Activated B cell treated with CpG ODN at 0.5 μM for 24 hours (primary cell): ENCODE results near the gene PDE1A. TPM values are rescaled to one million over a fixed set of nuclear protein-coding genes. Genes with fewer than 3 reads are reported as not detected.

Experiments used
- ATAC-seq: fragments of 200-7000 bp; cut with Tn5 transposase; one replicate; pipeline ENCODE4 v1.10.0; 2021; ENCODE audit warnings: low read depth, mild to moderate bottlenecking, moderate library complexity
- CTCF ChIA-PET: fragments of 350-600 bp; sonication (Branson Sonifier 250); formaldehyde crosslinking; loops from one replicate; lab custom pipeline; 2021; ENCODE audit warnings: antibody characterized with exemption; lab: Charles Lee
- POLR2A ChIA-PET: fragments of 350-600 bp; sonication (Branson Sonifier 250); formaldehyde crosslinking; loops from one replicate; lab custom pipeline; 2021; ENCODE audit warnings: antibody characterized with exemption; lab: Charles Lee
- DNase-seq: peaks from one replicate; pipeline ENCODE4 v3.0.0; 2022
- H3K27ac Mint-ChIP-seq: one replicate; pipeline ENCODE4 v1.8.0; 2020; ENCODE audit warnings: mixed read lengths
- H3K27me3 Mint-ChIP-seq: one replicate; pipeline ENCODE4 v1.8.0; 2021; ENCODE audit warnings: mixed read lengths
- H3K36me3 Mint-ChIP-seq: one replicate; pipeline ENCODE4 v1.8.0; 2021; ENCODE audit warnings: low read depth, mixed read lengths
- H3K4me1 Mint-ChIP-seq: one replicate; pipeline ENCODE4 v1.8.0; 2021; ENCODE audit warnings: mixed read lengths
- H3K4me3 Mint-ChIP-seq: one replicate; pipeline ENCODE4 v1.8.0; 2020; ENCODE audit warnings: mild to moderate bottlenecking, mixed read lengths
- H3K9me3 Mint-ChIP-seq: one replicate; pipeline ENCODE4 v1.8.0; 2020; ENCODE audit warnings: mixed read lengths
- intact Hi-C: fragments of 100-400 bp; cut with micrococcal nuclease; formaldehyde crosslinking; loops from one replicate; pipeline ENCODE4 v1.15.1; 2024
- total RNA-seq: library from RNA; stranded (reverse); gene quantifications from 2 replicates; pipeline ENCODE4 v1.2.3, GENCODE V29; 2022
- TF ChIP-seq, protein P1 (sequence below): fragments of 200-600 bp; IDR thresholded peaks from one replicate; pipeline ENCODE4 v1.8.0; 2022; ENCODE audit warnings: antibody characterized with exemption, mild to moderate bottlenecking

The PDE1A gene
- not detected in 2 replicates for total RNA-seq

DNA sequence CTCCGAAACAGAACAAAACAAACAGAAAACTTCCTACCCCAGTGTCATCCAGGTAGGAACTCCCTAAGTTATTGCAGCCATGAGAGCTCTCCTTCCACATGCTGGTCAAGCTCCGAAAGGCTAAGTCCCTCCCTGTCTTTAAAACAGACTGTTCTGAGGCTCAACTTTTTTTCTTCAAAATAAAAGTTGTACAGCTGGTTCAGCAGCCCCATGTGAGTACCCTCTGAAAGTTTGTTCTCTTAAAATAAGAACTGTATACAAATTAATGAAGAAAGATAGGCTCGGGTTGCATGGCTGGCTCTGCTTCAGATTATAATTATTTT lies at the start of gene PDE1A:
TSS of gene PDE1A (minus strand) at position 119 of the 323 bp plus-strand sequence.
- CTCF ChIA-PET, result no interaction called here
- H3K27ac Mint-ChIP-seq, result no peak within 1 kb of the TSS
- H3K4me3 Mint-ChIP-seq, result no peak within 1 kb of the TSS
- no peaks in the 10 kb centered on the region for H3K4me1 Mint-ChIP-seq
- no peak for ATAC-seq
- POLR2A ChIA-PET, result no interaction called here
- no peaks in the 10 kb centered on the region for H3K27me3 Mint-ChIP-seq
- peaks cover 3% of the 10 kb centered on the region for H3K9me3 Mint-ChIP-seq
- TF ChIP-seq, protein P1, sequence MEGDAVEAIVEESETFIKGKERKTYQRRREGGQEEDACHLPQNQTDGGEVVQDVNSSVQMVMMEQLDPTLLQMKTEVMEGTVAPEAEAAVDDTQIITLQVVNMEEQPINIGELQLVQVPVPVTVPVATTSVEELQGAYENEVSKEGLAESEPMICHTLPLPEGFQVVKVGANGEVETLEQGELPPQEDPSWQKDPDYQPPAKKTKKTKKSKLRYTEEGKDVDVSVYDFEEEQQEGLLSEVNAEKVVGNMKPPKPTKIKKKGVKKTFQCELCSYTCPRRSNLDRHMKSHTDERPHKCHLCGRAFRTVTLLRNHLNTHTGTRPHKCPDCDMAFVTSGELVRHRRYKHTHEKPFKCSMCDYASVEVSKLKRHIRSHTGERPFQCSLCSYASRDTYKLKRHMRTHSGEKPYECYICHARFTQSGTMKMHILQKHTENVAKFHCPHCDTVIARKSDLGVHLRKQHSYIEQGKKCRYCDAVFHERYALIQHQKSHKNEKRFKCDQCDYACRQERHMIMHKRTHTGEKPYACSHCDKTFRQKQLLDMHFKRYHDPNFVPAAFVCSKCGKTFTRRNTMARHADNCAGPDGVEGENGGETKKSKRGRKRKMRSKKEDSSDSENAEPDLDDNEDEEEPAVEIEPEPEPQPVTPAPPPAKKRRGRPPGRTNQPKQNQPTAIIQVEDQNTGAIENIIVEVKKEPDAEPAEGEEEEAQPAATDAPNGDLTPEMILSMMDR, result no peak
- no peaks in the 10 kb centered on the region for H3K36me3 Mint-ChIP-seq
- no peak for DNase-seq
- intact Hi-C loops, result no loop called here

DNA sequence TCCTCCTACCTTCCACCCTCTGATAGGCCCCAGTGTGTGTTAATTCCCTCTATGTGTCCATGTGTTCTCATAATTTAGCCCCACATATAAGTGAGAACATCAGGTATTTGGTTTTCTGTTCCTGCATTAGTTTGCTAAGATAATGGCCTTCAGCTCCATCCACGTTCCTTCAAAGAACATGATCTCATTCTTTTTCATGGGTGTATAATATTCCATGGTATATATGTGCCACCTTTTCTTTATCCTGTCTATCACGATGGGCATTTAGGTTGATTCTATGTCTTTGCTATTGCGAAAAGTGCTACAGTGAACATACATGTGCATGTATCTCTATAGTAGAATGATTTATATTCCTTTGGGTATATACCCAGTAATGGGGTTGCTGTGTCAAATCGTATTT lies 46.8 kb upstream of the PDE1A start:
- TF ChIP-seq, protein P1, result no peak
- Mint-ChIP-seq H3K36me3 (no peaks in the 10 kb centered on the region), H3K4me3 (no peak overlapping the region)

DNA sequence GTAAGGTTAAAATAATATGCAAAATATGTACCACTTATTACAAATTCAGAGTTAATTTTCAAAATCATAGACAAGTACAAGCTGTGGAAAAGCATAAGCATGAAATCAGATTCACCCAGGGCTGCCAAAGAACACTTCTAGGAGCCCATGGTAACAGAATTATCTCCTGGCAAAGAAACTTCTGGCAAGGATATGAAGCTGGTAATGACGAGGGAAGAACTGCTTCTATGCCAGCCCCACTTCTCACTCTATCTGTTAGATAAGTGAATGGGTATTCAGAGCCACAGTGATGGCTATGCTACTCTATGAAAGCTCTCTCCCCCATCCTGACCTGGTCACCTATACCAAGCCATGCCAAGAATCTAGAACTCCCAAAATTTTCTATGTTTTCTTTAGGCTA lies 36.9 kb upstream of the PDE1A start:
- no peaks in the 10 kb centered on the region for H3K27me3 Mint-ChIP-seq
- H3K36me3 Mint-ChIP-seq, result no peaks in the 10 kb centered on the region
- H3K4me1 Mint-ChIP-seq, result no peaks in the 10 kb centered on the region
- DNase-seq (no peak), ATAC-seq (no peak)
- H3K9me3 Mint-ChIP-seq, result peaks cover 6% of the 10 kb centered on the region
- intact Hi-C loops, result no loop called here
- ChIA-PET POLR2A (no interaction called here), CTCF (no interaction called here)
- TF ChIP-seq, protein P1, result no peak
- no peak overlapping the region for H3K4me3 Mint-ChIP-seq
- no peak overlapping the region for H3K27ac Mint-ChIP-seq

More for the DNA sequence above, 46.8 kb upstream of the PDE1A start:
- DNase-seq (no peak), ATAC-seq (no peak)
- no peaks in the 10 kb centered on the region for H3K4me1 Mint-ChIP-seq
- intact Hi-C loops, result no loop called here
- peaks cover 13% of the 10 kb centered on the region for H3K9me3 Mint-ChIP-seq
- H3K27me3 Mint-ChIP-seq, result no peaks in the 10 kb centered on the region
- no peak overlapping the region for H3K27ac Mint-ChIP-seq
- POLR2A ChIA-PET, result no interaction called here
- CTCF ChIA-PET, result no interaction called here

DNA sequence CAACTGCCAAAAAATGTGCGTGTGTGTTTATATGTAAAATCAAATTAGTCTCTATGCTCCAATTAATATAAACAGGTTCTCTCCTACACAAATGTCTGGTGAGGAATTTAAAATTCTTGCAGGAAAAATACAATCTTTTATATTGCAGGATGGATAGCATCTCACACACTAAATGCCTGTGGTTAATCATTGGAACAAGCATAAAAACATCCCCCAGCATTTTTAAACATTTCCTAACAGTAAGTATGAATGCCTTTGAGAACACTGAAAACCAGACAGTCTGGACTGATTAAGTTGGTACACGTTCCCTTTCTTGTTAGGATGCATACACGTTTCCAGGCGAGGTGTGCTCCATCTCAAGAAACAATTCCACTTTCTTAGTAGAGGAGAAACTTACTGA lies 29.9 kb upstream of the PDE1A start:
- CTCF ChIA-PET, result no interaction called here
- ATAC-seq, result no peak
- no peak overlapping the region for H3K27ac Mint-ChIP-seq
- POLR2A ChIA-PET, result no interaction called here
- TF ChIP-seq, protein P1, result no peak
- H3K4me1 Mint-ChIP-seq, result no peaks in the 10 kb centered on the region
- intact Hi-C loops, result no loop called here
- no peaks in the 10 kb centered on the region for H3K36me3 Mint-ChIP-seq
- no peaks in the 10 kb centered on the region for H3K9me3 Mint-ChIP-seq
- H3K4me3 Mint-ChIP-seq, result no peak overlapping the region
- no peaks in the 10 kb centered on the region for H3K27me3 Mint-ChIP-seq
- DNase-seq, result no peak

DNA sequence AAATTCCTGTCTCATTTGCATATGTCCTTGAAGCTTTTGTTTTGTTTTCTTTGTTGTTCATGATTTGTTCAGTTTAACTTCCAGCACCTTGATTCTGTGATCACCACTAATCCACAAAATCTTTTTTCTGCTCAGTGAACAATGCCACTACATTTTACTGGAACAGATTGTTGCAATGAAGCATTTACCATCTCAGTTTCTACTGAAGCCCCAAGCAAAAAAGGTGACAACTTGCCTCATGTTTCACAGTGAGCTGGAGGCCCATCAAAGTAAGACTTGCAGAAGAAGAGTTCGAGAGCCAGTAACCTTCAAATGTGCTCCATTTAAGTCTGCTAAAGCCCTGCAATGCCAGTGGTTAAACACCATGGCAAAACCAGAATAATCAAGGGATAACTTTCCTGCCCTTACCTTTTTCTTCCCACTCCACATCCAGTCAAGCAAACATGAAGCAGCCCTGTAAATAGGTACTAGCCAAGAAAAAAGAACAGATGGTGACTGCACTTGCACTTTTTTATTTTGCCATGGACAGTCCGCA lies 25.7 kb upstream of the PDE1A start:
- Mint-ChIP-seq H3K9me3 (no peaks in the 10 kb centered on the region), H3K36me3 (no peaks in the 10 kb centered on the region), H3K27me3 (no peaks in the 10 kb centered on the region), H3K4me1 (no peaks in the 10 kb centered on the region), H3K27ac (no peak overlapping the region), H3K4me3 (no peak overlapping the region)
- ATAC-seq, result no peak
- intact Hi-C loops, result no loop called here
- CTCF ChIA-PET, result no interaction called here
- TF ChIP-seq, protein P1, result no peak
- no peak for DNase-seq
- POLR2A ChIA-PET, result no interaction called here
